Right ventricle myocardium superior (tissue), 1 donor: Measurements from ENCODE around the gene NAA16. TPM values are rescaled to one million over a fixed set of nuclear protein-coding genes. Genes with fewer than 3 reads are reported as not detected.

Source experiments
- ATAC-seq: fragments of 200-7000 bp; cut with Tn5 transposase; one replicate; pipeline ENCODE4 v1.9.1; 2020; ENCODE audit warnings: mild to moderate bottlenecking; ENCODE audit not compliant: poor library complexity
- DNase-seq: peaks from one replicate; pipeline ENCODE4 v3.0.0-alpha.2; 2020
- intact Hi-C: fragments of 100-400 bp; cut with DNase I; formaldehyde crosslinking; loops from one replicate; pipeline ENCODE4 v1.11.2; 2022
- total RNA-seq: library from RNA; stranded (reverse); fragmentation: NEBNext Ultra II Directional; extraction: Animal tissue kit (Norgen Biotek cat#: 25700); gene quantifications from one replicate; pipeline ENCODE4 v1.2.1, GENCODE V29; 2021
- donor health status: DM: no; HTN: yes; CAD: no; lungs with severe emphysema.

NAA16 gene
- total RNA-seq, 1 donor from 2014 or later = 7.0 TPM

- no peak for DNase-seq
- no peak for ATAC-seq
- intact Hi-C loops = no loop called here
Measured at GRCh38 chr13:41299316-41300094, 11.6 kb upstream of the NAA16 start.

DNA sequence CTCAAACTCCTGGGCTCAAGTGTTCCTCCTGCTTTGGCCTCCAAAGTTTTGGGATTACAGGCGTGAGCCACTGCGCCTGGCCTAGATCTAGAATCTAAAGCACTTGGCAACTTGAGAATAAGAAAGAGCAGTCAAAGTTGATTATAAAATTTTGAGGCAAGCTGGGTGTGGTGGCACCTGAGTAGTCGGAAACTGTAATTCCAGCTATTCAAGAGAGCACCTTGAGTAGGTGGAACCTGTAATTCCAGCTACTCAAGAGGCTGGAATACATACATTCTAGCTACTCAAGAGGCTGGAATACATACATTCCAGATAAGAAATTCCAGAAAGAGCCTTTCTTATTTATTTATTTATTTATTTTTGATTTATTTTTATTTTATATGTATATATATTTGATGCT is 8.3 kb upstream of the NAA16 start:
- DNase-seq (no peak), ATAC-seq (no peak)
- intact Hi-C loops = no loop called here

- intact Hi-C loops = no loop called here
- ATAC-seq = no peak
- DNase-seq = no peak
Measured at GRCh38 chr13:41304551-41304950, 6.5 kb upstream of the NAA16 start.

GRCh38 chr13:41306271-41307145 is 4.6 kb upstream of the NAA16 start:
- ATAC-seq (no peak), DNase-seq (no peak)
- intact Hi-C loops = no loop called here

DNA sequence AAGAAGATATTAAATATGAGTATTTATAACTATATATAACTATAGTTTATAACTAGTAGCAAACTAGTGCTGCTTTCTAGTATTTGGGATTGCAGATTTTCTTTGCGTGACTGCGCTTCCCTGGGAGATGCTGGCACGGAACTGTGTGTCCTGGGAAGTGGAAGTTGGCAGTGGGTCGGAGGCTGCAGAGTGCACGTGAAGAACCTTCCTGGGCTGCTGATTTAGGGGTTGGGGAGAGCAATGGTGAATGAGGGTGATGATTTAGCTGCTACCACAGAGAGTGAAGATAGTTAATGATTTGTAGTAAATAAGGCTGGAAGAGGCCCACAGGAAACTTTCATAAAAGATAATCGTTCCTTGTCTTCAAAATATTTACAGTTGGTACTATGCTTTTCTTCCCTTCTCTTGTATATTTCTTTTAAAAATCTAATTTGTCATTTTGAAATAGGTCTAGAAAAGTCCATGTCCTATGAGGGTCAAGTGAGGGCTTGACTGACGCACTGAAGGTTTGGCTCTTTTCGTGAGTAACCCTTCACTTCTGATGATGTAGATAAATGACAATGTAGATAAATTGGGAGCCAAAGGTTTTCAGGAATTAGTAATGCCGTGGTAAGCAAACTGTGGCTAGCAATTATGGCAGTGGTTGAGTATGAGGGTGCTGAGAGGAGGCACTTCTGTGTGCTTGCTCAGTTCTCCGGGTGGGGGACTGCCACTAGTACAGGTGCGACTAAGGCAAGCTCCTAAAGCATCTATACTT is 3.0 kb upstream of the NAA16 start:
- no peak for ATAC-seq
- intact Hi-C loops = no loop called here
- no peak for DNase-seq

- DNase-seq = peak; percentile 53
- intact Hi-C loops = no loop called here
- ATAC-seq = peak; percentile 80
Measured at GRCh38 chr13:41311406-41312175, 524 bp downstream of the NAA16 start.

GRCh38 chr13:41312176-41312500 is 1.1 kb downstream of the NAA16 start:
- ATAC-seq (peak; percentile 13), DNase-seq (peak; percentile 54)
- intact Hi-C loops = no loop called here

- ATAC-seq = no peak
- no peak for DNase-seq
- intact Hi-C loops = no loop called here
Measured at GRCh38 chr13:41313117-41313516, 2.0 kb downstream of the NAA16 start.

DNA sequence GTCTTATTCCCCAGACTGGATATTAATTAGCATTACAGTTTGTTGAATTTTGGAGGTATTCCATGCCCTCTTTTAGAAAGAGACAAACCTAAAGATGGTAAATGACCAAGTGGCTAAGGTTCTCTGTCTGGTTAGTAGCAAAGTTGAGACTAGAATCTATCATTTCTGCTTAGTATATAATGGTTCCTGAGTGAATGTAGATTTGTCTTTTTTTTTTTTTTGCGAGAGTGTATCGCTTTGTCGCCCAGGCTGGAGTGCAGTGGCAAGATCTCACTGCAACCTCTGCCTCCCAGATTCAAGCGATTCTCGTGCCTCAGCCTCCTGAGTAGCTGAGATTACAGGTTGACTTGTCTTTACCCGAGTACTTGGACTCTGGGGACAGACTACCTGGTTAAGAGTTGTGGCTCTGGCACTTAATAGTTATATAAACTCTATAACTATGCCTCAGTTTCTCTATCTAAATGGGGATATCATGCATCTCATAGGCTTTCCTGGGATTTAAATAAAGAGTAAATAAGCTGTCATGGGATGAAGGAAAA is 2.7 kb downstream of the NAA16 start:
- no peak for ATAC-seq
- DNase-seq = no peak
- intact Hi-C loops = no loop called here

DNA sequence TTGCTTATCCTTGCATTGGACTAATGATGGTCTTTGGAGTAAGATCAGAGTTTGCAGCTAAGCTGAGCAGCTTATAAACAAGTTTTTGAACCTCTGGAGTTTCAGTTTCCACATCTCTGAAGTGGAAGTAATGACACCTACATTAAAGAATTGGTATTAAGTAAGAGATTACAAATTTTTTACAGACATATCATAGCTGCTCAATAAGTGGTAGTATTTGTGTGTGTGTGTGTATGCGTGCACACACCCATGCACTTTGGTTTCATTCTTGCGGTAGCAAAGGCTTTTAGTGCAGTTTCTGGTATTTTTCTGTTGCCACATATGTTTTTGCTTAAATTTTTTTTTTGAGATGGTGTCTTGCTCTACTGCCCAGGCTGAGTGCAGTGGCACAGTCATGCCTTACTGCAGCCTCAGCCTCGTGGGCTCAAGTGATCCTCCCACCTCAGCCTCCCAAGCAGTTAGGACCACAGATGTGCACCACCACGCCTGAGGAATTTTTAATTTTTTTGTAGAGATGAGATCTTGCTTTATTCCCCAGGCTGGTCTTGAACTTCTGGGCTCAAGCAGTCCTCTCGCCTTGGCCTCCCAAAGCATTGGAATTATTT is 4.5 kb downstream of the NAA16 start:
- intact Hi-C loops = no loop called here
- DNase-seq (no peak), ATAC-seq (no peak)

DNA sequence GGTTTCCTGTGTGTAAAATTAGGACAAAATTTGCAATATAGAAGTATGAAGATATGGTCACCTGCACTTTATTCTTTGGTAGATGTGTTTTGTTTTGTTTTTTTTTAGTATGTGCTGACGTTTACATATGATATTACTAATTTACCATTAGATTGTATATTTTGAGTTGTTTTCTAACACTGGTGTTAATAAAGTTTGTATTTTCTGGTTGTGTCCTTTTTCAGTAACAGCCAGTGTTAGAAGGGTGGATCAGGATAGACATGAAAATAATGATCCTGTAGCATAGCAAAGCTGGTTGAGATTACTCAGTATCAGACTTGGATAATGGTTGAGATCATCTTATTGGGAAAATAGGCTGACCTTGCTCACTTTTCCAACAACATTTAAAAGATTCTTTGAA is 6.2 kb downstream of the NAA16 start:
- intact Hi-C loops = no loop called here
- DNase-seq = no peak
- no peak for ATAC-seq

DNA sequence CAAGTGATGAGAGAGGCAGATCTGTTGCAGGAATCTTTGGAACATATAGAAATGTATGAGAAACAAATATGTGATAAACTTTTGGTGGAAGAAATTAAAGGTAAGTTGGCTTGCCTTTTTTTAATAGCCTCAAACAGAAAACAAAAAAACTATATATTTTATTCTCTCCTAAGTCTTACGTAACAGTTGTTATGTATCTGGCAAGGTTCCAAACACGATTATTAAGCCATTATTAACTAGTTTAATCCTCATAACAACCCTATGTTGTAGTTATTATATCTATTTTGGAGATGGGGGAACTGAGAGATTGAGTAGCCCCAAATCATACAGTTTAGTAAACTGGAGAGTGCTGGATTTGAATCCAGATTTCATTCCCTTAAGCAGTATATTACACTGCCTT is 14.7 kb downstream of the NAA16 start:
- intact Hi-C loops = no loop called here
- DNase-seq = no peak

DNA sequence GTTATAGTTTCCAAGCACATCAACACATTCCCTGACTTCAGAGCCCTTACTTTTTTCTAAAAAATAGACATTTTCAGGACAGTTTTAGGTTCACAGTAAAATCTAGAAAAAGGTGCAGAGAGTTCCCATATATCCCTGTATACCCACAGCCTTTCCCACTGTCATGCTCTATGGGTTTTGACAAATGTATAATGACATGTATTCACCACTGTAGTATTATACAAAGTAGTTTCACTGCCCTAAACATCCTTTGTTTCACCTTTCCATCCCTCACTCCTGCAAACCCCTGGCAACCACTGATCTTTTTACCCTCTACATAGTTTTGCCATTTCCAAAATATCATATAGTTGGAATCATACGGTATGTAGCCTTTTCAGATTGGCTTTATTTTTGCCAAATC is 15.6 kb downstream of the NAA16 start:
- intact Hi-C loops = no loop called here
- ATAC-seq = no peak
- no peak for DNase-seq

More for the DNA sequence above, 14.7 kb downstream of the NAA16 start:
- no peak for ATAC-seq

- intact Hi-C loops = no loop called here
- no peak for ATAC-seq
- DNase-seq = no peak
Measured at GRCh38 chr13:41327994-41328790, 17.1 kb downstream of the NAA16 start.

GRCh38 chr13:41332829-41333228 is 21.8 kb downstream of the NAA16 start:
- DNase-seq = no peak
- intact Hi-C loops = no loop called here
- peak; percentile 85 for ATAC-seq

DNA sequence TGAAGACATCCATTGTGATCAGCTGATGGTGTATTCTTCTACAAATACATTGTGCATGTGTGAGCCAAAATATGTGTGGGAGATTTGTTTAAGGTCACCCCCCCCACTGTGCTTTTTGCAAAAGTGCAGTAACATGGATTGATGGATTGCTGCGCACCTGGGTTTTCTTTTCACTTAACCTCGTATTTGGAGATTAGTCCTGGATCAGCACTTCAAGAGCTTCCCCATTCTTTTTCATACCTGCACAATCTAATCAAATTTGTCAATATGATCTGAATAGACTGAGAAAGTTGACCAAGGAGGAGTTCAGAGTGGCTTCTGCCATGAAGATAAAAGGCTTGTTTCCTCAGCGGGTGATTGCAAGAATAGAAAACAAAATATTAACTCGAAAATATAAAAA is 23.7 kb downstream of the NAA16 start:
- intact Hi-C loops = no loop called here
- ATAC-seq (no peak), DNase-seq (no peak)

DNA sequence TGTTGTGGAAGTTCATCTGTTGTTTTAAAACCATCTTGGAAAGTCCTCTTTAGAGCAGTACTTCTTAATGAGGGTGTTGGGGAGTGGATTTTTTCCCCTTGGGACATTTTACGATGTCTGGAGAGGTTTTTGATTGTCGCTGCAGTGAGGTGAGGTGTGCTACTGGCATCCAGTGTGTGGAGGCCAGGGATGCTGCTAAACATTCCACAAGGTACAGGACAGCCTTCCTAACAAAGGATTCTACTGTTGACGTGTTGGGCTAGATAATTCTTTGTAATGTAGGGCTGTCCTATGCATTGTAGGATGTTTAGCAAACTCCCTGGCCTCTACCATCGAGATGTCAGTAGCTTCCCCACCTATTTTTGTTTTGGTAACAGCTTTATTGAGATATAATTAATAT is 33.3 kb downstream of the NAA16 start:
- intact Hi-C loops = no loop called here
- ATAC-seq (no peak), DNase-seq (no peak)
